Endothelial cell of umbilical vein (primary cell): ENCODE results near the gene CYP2C18.

ENCODE experiments used
- POLR2AphosphoS5 ChIP-seq: IDR thresholded peaks from 2 replicates; pipeline ENCODE4 v1.6.1; 2012; ENCODE audit warnings: low read depth, mild to moderate bottlenecking, control low read depth, low read length, moderate library complexity; ENCODE audit not compliant: insufficient read depth
- TF ChIP-seq, protein P1 (sequence below), 2 donors: IDR thresholded peaks; 1 replicate in 1 of 2; 2 replicates in 1 of 2; pipeline ENCODE4 v1.5.1; 2011; ENCODE audit warnings: low read length in 2 of 2, mild to moderate bottlenecking in 2 of 2, moderate library complexity in 2 of 2, control low read depth in 1 of 2, inconsistent platforms in 1 of 2, low read depth in 1 of 2; ENCODE audit not compliant: insufficient read depth in 1 of 2; ENCODE audit errors: extremely low read depth in 1 of 2

DNA sequence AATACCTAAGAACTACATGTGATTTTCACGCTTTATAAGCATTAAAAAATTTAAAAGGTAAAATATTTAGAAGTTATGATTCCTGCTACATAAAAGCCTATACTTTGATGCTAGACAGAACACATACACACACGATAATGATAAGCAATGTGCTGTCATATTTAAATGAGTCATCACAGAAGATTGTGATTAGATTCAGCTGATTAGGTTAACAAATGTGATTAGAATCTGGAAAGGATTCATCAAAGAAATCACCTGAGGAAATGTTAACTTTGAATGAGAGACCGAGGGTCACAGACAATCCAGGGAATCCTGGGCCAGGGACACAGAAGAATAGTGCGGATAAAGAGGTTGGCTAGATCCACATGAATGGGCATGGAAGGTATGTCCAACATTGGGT is 42.0 kb upstream of the CYP2C18 start:
- TF ChIP-seq, protein P1, sequence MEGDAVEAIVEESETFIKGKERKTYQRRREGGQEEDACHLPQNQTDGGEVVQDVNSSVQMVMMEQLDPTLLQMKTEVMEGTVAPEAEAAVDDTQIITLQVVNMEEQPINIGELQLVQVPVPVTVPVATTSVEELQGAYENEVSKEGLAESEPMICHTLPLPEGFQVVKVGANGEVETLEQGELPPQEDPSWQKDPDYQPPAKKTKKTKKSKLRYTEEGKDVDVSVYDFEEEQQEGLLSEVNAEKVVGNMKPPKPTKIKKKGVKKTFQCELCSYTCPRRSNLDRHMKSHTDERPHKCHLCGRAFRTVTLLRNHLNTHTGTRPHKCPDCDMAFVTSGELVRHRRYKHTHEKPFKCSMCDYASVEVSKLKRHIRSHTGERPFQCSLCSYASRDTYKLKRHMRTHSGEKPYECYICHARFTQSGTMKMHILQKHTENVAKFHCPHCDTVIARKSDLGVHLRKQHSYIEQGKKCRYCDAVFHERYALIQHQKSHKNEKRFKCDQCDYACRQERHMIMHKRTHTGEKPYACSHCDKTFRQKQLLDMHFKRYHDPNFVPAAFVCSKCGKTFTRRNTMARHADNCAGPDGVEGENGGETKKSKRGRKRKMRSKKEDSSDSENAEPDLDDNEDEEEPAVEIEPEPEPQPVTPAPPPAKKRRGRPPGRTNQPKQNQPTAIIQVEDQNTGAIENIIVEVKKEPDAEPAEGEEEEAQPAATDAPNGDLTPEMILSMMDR (IDR thresholded peaks at IDR 0.05; ENCODE audit: extremely low read depth in 1 of 2, insufficient read depth in 1 of 2, low read depth in 1 of 2, low read length in 2 of 2), result no peak
- TF ChIP-seq POLR2AphosphoS5, result no peak
